ENCODE results near the gene TRAPPC12.

The TRAPPC12 gene

GRCh38 chr2:3408781-3409180 lies 29.3 kb downstream of the TRAPPC12 start:
- DNase-seq (ENCODE audit: low read depth in 2 of 2): no peak

- DNase-seq (ENCODE audit: low read depth in 2 of 2): no peak
These were observed 30.2 kb downstream of the TRAPPC12 start for GRCh38 chr2:3409627-3410170.

GRCh38 chr2:3411103-3411502 lies 31.6 kb downstream of the TRAPPC12 start:
- DNase-seq (ENCODE audit: low read depth in 2 of 2): no peak

GRCh38 chr2:3413697-3414096 lies 34.2 kb downstream of the TRAPPC12 start:
- DNase-seq (ENCODE audit: low read depth in 2 of 2): no peak

GRCh38 chr2:3414133-3414860 lies 34.8 kb downstream of the TRAPPC12 start:
- no peak for DNase-seq (ENCODE audit: low read depth in 2 of 2)

- no peak for DNase-seq (ENCODE audit: low read depth in 2 of 2)
These were observed 39.4 kb downstream of the TRAPPC12 start for GRCh38 chr2:3418766-3419404.

- no peak for DNase-seq (ENCODE audit: low read depth in 2 of 2)
These were observed 40.7 kb downstream of the TRAPPC12 start for GRCh38 chr2:3420076-3420768.

GRCh38 chr2:3420769-3421397 lies 41.4 kb downstream of the TRAPPC12 start:
- DNase-seq (ENCODE audit: low read depth in 2 of 2): no peak

- no peak for DNase-seq (ENCODE audit: low read depth in 2 of 2)
These were observed 42.1 kb downstream of the TRAPPC12 start for GRCh38 chr2:3421580-3421979.

GRCh38 chr2:3422161-3422779 lies 42.8 kb downstream of the TRAPPC12 start:
- DNase-seq (ENCODE audit: low read depth in 2 of 2): no peak

- peak; percentile 42 to 45 for DNase-seq (ENCODE audit: low read depth in 2 of 2)
These were observed 44.1 kb downstream of the TRAPPC12 start for GRCh38 chr2:3423492-3424170.

GRCh38 chr2:3424171-3424795 lies 44.8 kb downstream of the TRAPPC12 start:
- no peak for DNase-seq (ENCODE audit: low read depth in 2 of 2)

GRCh38 chr2:3426615-3427014 lies 47.1 kb downstream of the TRAPPC12 start:
- no peak for DNase-seq (ENCODE audit: low read depth in 2 of 2)

- no peak for DNase-seq (ENCODE audit: low read depth in 2 of 2)
These were observed 47.8 kb downstream of the TRAPPC12 start for GRCh38 chr2:3427272-3427671.

- no peak for DNase-seq (ENCODE audit: low read depth in 2 of 2)
These were observed 49.1 kb downstream of the TRAPPC12 start for GRCh38 chr2:3428577-3428976.

- no peak for DNase-seq (ENCODE audit: low read depth in 2 of 2)
These were observed 49.6 kb downstream of the TRAPPC12 start for GRCh38 chr2:3429066-3429610.

GRCh38 chr2:3430172-3430571 lies 50.7 kb downstream of the TRAPPC12 start:
- DNase-seq (ENCODE audit: low read depth in 2 of 2): no peak

GRCh38 chr2:3430740-3431490 lies 51.4 kb downstream of the TRAPPC12 start:
- DNase-seq (ENCODE audit: low read depth in 2 of 2): no peak

- DNase-seq (ENCODE audit: low read depth in 2 of 2): no peak
These were observed 52.6 kb downstream of the TRAPPC12 start for GRCh38 chr2:3432067-3432466.

Data from stimulated activated CD8-positive, alpha-beta memory T cell treated with anti-CD3 and anti-CD28 coated beads, Interleukin-15, amount 100 ng/mL, for 48 hours (primary cell).